ENCODE results near the gene CCL5.

DNA sequence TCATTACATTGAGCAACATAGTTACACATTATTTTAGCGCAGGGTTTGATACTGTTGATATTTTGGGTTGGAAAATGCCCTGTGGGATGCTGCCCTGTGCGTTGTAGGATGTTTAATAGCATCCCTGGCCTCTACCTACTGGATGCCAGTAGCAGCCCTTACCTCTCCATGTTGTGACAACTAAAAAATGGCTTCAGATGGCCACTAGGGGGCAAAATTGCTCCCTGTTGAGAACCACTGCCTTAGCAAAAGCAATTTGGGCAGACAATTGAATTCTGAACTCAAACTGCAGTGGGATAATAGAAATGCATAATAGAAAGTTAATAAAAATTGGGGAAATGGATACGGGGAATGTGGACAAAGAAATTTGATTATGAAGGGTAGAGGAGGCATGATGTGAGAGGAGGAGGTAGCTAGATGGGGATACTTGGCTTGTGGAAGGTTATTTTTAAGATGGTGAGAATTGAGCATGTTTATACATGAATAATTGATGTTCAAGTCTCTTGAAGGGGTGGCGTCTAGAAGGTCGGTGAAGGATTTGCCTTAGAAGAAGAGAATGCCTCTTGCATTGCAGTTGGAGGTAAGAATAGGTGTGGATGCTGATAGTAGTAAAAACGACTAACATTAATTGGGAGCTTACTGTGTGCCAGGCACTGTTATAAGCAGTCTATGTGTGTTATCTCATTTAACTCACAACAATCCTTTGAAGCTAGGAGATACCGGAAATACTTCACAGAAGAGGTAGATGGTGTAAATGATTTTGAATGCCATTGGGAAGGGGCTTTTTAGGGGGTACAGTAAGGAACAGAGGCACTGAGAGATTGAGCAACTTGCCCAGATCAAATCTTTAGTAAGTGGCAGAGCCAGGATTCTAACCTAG lies 30.5 kb downstream of the CCL5 start:
- TF ChIP-seq CTCF (IDR thresholded peaks at IDR 0.05) (peak; percentile 64 to 84 (median 70)), POLR2A (IDR thresholded peaks at IDR 0.05) (no peak)
